Measurements from ENCODE around the gene IGFBP1.
A peak's percentile ranks its signal among the peaks of the same experiment; 100 is the strongest.

The IGFBP1 gene

DNA sequence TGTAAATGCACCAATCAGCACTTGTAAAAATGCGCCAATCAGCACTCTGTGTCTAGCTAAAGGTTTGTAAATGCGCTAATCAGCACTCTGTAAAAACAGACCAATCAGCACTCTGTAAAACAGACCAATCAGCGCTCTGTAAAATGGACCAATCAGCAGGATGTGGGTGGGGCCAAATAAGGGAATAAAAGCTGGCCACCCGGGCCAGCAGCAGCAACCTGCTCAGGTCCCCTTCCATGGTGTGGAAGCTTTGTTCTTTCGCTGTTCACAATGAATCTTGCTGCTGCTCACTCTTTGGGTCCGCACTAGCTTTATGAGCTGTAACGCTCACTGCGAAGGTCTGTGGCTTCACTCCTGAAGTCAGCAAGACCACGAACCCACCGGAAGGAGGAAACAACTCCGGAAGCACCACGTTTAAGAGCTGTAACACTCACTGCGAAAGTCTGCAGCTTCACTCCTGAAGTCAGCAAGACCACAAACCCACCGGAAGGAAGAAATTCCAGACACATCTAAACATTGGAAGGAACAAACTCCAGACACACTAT is 52.0 kb downstream of the IGFBP1 start:
- peak; percentile 35 for DNase-seq

DNA sequence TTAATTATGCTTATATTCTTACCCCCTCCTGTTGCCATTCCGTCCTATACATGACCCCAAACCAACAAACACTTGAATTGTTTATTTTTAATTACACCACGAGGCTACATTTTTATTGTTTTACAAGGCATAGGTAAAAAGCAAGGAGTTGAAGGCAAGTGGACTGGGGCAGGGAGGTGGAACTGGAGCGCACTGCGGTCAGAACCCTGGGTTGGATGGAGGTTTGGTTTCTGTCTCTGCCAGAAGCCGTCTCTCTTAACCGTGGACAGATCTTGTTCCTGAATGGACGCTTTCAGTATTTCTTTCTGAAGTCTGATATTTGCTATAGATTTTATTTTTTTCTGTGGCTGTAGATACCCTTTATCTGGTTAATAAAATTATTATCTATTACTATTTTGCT is 52.7 kb downstream of the IGFBP1 start:
- DNase-seq = no peak

Measured in stimulated activated CD4-positive, alpha-beta T cell treated with anti-CD3 and anti-CD28 coated beads, Interleukin-4, amount 100 ng/mL, for 24 hours (primary cell).